ENCODE results near the gene ADARB2.

Gene ADARB2

DNA sequence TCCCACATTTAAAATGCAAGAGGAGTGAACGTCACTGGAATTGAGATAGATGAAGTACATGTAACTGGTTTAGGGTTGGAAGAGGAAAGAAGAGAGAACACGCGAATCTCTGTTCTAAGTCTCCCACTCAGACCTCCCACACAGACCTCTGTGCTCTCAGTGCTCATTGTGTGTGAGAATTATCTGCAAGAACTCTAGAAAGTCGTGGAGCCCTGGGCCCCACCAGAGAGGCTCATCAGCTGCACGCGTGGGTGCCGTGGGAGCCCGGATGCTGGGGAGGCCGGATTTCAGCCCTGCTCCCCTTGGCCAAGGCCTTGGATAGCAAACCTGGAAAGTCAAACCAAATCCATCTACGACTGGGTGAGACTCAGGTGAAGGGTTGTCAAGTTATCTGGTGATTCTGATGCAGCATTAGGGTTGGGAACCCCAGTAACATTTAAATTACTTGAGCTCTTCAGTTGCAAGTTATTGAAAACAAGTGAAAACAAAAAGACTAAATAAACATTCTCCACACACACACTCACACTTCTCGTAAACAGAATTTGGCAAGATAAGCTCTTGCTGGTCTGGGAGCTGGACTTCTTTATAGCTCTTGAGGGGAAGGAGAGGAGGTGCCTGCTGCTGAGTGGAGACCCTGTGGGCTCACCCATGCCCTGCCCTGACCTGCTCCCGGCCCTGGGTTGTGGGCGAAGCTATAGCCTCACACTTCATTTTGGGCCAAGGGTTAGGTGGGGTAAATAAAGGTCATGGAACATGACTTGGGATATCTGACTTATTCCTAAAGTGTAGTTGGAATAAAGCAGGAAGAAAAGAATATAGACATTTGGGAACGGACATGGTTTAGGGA lies 250.3 kb downstream of the ADARB2 start:
- TF ChIP-seq TAF1 (IDR thresholded peaks at IDR 0.05; ENCODE audit: borderline replicate concordance, insufficient read depth, low read length): no peak
- no peak for TF ChIP-seq POLR2AphosphoS5 (IDR thresholded peaks at IDR 0.05; ENCODE audit: low read depth, low read length)
- TF ChIP-seq SIN3A (IDR thresholded peaks at IDR 0.05; ENCODE audit: borderline replicate concordance, insufficient read depth, low read length): no peak
- no peak for TF ChIP-seq FOXP2 (optimal IDR thresholded peaks at IDR 0.05; ENCODE audit: borderline replicate concordance, extremely low read depth, extremely low read length, insufficient read depth)
- TF ChIP-seq, protein P1, sequence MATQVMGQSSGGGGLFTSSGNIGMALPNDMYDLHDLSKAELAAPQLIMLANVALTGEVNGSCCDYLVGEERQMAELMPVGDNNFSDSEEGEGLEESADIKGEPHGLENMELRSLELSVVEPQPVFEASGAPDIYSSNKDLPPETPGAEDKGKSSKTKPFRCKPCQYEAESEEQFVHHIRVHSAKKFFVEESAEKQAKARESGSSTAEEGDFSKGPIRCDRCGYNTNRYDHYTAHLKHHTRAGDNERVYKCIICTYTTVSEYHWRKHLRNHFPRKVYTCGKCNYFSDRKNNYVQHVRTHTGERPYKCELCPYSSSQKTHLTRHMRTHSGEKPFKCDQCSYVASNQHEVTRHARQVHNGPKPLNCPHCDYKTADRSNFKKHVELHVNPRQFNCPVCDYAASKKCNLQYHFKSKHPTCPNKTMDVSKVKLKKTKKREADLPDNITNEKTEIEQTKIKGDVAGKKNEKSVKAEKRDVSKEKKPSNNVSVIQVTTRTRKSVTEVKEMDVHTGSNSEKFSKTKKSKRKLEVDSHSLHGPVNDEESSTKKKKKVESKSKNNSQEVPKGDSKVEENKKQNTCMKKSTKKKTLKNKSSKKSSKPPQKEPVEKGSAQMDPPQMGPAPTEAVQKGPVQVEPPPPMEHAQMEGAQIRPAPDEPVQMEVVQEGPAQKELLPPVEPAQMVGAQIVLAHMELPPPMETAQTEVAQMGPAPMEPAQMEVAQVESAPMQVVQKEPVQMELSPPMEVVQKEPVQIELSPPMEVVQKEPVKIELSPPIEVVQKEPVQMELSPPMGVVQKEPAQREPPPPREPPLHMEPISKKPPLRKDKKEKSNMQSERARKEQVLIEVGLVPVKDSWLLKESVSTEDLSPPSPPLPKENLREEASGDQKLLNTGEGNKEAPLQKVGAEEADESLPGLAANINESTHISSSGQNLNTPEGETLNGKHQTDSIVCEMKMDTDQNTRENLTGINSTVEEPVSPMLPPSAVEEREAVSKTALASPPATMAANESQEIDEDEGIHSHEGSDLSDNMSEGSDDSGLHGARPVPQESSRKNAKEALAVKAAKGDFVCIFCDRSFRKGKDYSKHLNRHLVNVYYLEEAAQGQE (IDR thresholded peaks at IDR 0.05; ENCODE audit: insufficient read depth in 1 of 2, low read depth in 2 of 2, low read length in 2 of 2): no peak

- TF ChIP-seq TAF1 (IDR thresholded peaks at IDR 0.05; ENCODE audit: borderline replicate concordance, insufficient read depth, low read length): no peak
- no peak for TF ChIP-seq FOXP2 (optimal IDR thresholded peaks at IDR 0.05; ENCODE audit: borderline replicate concordance, extremely low read depth, extremely low read length, insufficient read depth)
- TF ChIP-seq, protein P1 (IDR thresholded peaks at IDR 0.05; ENCODE audit: insufficient read depth in 1 of 2, low read depth in 2 of 2, low read length in 2 of 2): no peak
- TF ChIP-seq POLR2AphosphoS5 (IDR thresholded peaks at IDR 0.05; ENCODE audit: low read depth, low read length): no peak
- TF ChIP-seq SIN3A (IDR thresholded peaks at IDR 0.05; ENCODE audit: borderline replicate concordance, insufficient read depth, low read length): no peak
Measured at GRCh38 chr10:1485357-1485756, 252.0 kb downstream of the ADARB2 start.

- TF ChIP-seq POLR2AphosphoS5 (IDR thresholded peaks at IDR 0.05; ENCODE audit: low read depth, low read length) (no peak), SIN3A (IDR thresholded peaks at IDR 0.05; ENCODE audit: borderline replicate concordance, insufficient read depth, low read length) (no peak), TAF1 (IDR thresholded peaks at IDR 0.05; ENCODE audit: borderline replicate concordance, insufficient read depth, low read length) (no peak), FOXP2 (optimal IDR thresholded peaks at IDR 0.05; ENCODE audit: borderline replicate concordance, extremely low read depth, extremely low read length, insufficient read depth) (no peak)
- TF ChIP-seq, protein P1 (IDR thresholded peaks at IDR 0.05; ENCODE audit: insufficient read depth in 1 of 2, low read depth in 2 of 2, low read length in 2 of 2): no peak
Measured at GRCh38 chr10:1483826-1484225, 253.5 kb downstream of the ADARB2 start.

DNA sequence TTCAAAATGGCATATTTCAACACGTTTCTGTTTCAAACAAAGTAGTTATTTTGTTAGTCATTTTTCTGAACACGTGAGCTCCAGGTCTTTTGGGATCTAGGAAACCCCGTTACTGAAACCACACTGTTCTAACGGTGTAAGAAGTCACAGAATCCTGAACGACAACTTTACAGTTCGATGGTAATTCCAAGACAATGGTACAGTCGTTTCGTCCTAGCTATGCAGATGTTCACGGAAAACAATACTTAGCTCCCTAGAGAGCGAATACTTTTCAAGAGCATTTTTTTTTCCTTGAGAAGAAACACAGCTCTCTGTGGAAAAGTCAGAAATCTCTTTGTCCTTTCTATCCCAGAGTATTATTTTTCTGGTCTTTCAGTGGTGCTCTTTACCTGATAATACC lies 254.1 kb downstream of the ADARB2 start:
- TF ChIP-seq TAF1 (IDR thresholded peaks at IDR 0.05; ENCODE audit: borderline replicate concordance, insufficient read depth, low read length): no peak
- no peak for TF ChIP-seq FOXP2 (optimal IDR thresholded peaks at IDR 0.05; ENCODE audit: borderline replicate concordance, extremely low read depth, extremely low read length, insufficient read depth)
- no peak for TF ChIP-seq POLR2AphosphoS5 (IDR thresholded peaks at IDR 0.05; ENCODE audit: low read depth, low read length)
- TF ChIP-seq SIN3A (IDR thresholded peaks at IDR 0.05; ENCODE audit: borderline replicate concordance, insufficient read depth, low read length): no peak
- TF ChIP-seq, protein P1 (IDR thresholded peaks at IDR 0.05; ENCODE audit: insufficient read depth in 1 of 2, low read depth in 2 of 2, low read length in 2 of 2): no peak
